Stimulated activated naive B cell treated with anti-CD40 and anti-IgM and Interleukin-4, amounts not matched to agents 10 μg/mL and 1 μg/mL and 100 μg/mL, for 72 hours (primary cell): ENCODE results near the gene PROK2.
A peak's percentile ranks its signal among the peaks of the same experiment; 100 is the strongest.

Source experiments
- ATAC-seq, 2 donors: fragments of 150-1000 bp; cut with Tn5 transposase; replicated peaks; 2 replicates each; pipeline ENCODE4 v1.10.0; 2021; ENCODE audit warnings: moderate library complexity in 1 of 2
- DNase-seq: peaks from one replicate; pipeline ENCODE4 v3.0.0; 2021
- H3K27ac Mint-ChIP-seq: one replicate; pipeline ENCODE4 v1.8.0; 2022; ENCODE audit warnings: mild to moderate bottlenecking, mixed read lengths
- H3K27me3 Mint-ChIP-seq, 2 donors: one replicate each; pipeline ENCODE4 v1.8.0; 2022; ENCODE audit warnings: mixed read lengths in 2 of 2
- H3K36me3 Mint-ChIP-seq, 2 donors: one replicate each; pipeline ENCODE4 v1.8.0; 2022; ENCODE audit warnings: mixed read lengths in 2 of 2, mild to moderate bottlenecking in 1 of 2
- H3K4me1 Mint-ChIP-seq, 2 donors: one replicate each; pipeline ENCODE4 v1.8.0; 2022; ENCODE audit warnings: mixed read lengths in 2 of 2, mild to moderate bottlenecking in 1 of 2
- H3K4me3 Mint-ChIP-seq, 2 donors: one replicate each; pipeline ENCODE4 v1.8.0; 2022; ENCODE audit warnings: mild to moderate bottlenecking in 2 of 2, mixed read lengths in 2 of 2, moderate library complexity in 1 of 2
- H3K9me3 Mint-ChIP-seq, 2 donors: one replicate each; pipeline ENCODE4 v1.8.0; 2022; ENCODE audit warnings: mixed read lengths in 2 of 2, mild to moderate bottlenecking in 1 of 2

Gene PROK2

GRCh38 chr3:71744738-71745137 lies 40.2 kb downstream of the PROK2 start:
- Mint-ChIP-seq H3K36me3 (peaks cover 3 to 4% of the 10 kb centered on the region in 2 donors), H3K4me3 (no peak overlapping the region), H3K9me3 (peaks cover 25 to 27% of the 10 kb centered on the region in 2 donors), H3K27me3 (peaks cover 8 to 9% of the 10 kb centered on the region in 2 donors), H3K27ac (no peak overlapping the region), H3K4me1 (no peaks in the 10 kb centered on the region)
- ATAC-seq = no peak
- no peak for DNase-seq

DNA sequence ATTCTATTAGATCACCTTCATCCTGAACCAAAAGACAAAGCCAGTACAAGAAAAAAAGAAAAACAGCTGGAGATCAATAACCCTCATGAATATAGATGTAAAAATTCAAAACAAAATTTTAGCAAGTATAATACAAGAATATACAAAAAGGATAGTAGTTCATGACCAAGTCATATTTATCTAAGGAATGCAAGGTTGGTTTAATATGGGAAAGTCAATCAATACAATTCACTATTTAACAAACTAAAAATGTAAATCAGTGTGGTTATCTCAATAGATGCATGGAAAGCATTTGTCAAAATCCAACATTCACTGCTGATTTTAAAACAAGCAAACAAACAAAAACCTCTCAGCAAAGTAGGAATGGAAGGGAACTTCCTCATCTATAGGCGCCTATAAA lies 42.3 kb downstream of the PROK2 start:
- Mint-ChIP-seq H3K9me3 (peaks cover 25 to 28% of the 10 kb centered on the region in 2 donors), H3K27ac (no peak overlapping the region), H3K4me3 (no peak overlapping the region), H3K4me1 (no peaks in the 10 kb centered on the region), H3K27me3 (peaks cover 12 to 22% of the 10 kb centered on the region in 2 donors), H3K36me3 (peaks cover 3 to 4% of the 10 kb centered on the region in 2 donors)
- ATAC-seq = no peak
- DNase-seq = no peak

GRCh38 chr3:71734881-71735280 lies 50.1 kb downstream of the PROK2 start:
- no peak for ATAC-seq
- Mint-ChIP-seq H3K4me3 (no peak overlapping the region), H3K27ac (no peak overlapping the region), H3K36me3 (peaks cover 0 to 2% of the 10 kb centered on the region in 2 donors), H3K4me1 (peaks cover 1 to 3% of the 10 kb centered on the region in 2 donors), H3K9me3 (peaks cover 4 to 7% of the 10 kb centered on the region in 2 donors), H3K27me3 (peaks cover 36% of the 10 kb centered on the region in 2 donors)
- DNase-seq = no peak

- Mint-ChIP-seq H3K27me3 (peaks cover 30 to 31% of the 10 kb centered on the region in 2 donors), H3K36me3 (peaks cover 0 to 2% of the 10 kb centered on the region in 2 donors), H3K27ac (no peak overlapping the region), H3K4me3 (no peak overlapping the region), H3K4me1 (peaks cover 2 to 6% of the 10 kb centered on the region in 2 donors), H3K9me3 (peaks cover 4 to 7% of the 10 kb centered on the region in 2 donors)
- no peak for DNase-seq
- no peak for ATAC-seq
Observed at GRCh38 chr3:71733319-71733718, 51.6 kb downstream of the PROK2 start.

GRCh38 chr3:71732637-71733036 lies 52.3 kb downstream of the PROK2 start:
- H3K27me3 Mint-ChIP-seq = peaks cover 27 to 30% of the 10 kb centered on the region in 2 donors
- DNase-seq = no peak
- peak in 1 of 2 donors; percentile 25 for ATAC-seq
- no peak overlapping the region for H3K4me3 Mint-ChIP-seq
- peaks cover 2 to 6% of the 10 kb centered on the region in 2 donors for H3K4me1 Mint-ChIP-seq
- no peak overlapping the region for H3K27ac Mint-ChIP-seq
- H3K9me3 Mint-ChIP-seq = peaks cover 4 to 7% of the 10 kb centered on the region in 2 donors
- peaks cover 0 to 2% of the 10 kb centered on the region in 2 donors for H3K36me3 Mint-ChIP-seq

- ATAC-seq (no peak), DNase-seq (no peak)
- Mint-ChIP-seq H3K36me3 (peaks cover 0 to 1% of the 10 kb centered on the region in 2 donors), H3K27ac (no peak overlapping the region), H3K4me3 (no peak overlapping the region), H3K27me3 (peaks cover 17 to 22% of the 10 kb centered on the region in 2 donors), H3K9me3 (no peaks in the 10 kb centered on the region), H3K4me1 (peaks cover 12 to 22% of the 10 kb centered on the region in 2 donors)
Observed at GRCh38 chr3:71728632-71729342, 56.2 kb downstream of the PROK2 start.

- no peak for ATAC-seq
- Mint-ChIP-seq H3K27ac (no peak overlapping the region), H3K4me3 (peak overlapping the region; percentile 67 to 78), H3K4me1 (peaks cover 21 to 34% of the 10 kb centered on the region in 2 donors), H3K36me3 (peaks cover 0 to 1% of the 10 kb centered on the region in 2 donors), H3K9me3 (no peaks in the 10 kb centered on the region), H3K27me3 (peaks cover 11 to 30% of the 10 kb centered on the region in 2 donors)
- DNase-seq = no peak
Observed at GRCh38 chr3:71726146-71726545, 58.8 kb downstream of the PROK2 start.

GRCh38 chr3:71725271-71725991 lies 59.5 kb downstream of the PROK2 start, which contains the start of gene EIF4E3:
Gene EIF4E3, minus strand, starts transcription at chr3:71725402. Its CDS starts 35 bp downstream, at chr3:71725367.
- ATAC-seq (peak; percentile 67 to 68), DNase-seq (no peak)
- Mint-ChIP-seq H3K4me1 (peaks cover 23 to 34% of the 10 kb centered on the region in 2 donors), H3K27me3 (peaks cover 14 to 36% of the 10 kb centered on the region in 2 donors), H3K27ac (peak within 1 kb of the TSS; percentile 62), H3K4me3 (peak within 1 kb of the TSS; percentile 81 to 82), H3K36me3 (peaks cover 0 to 1% of the 10 kb centered on the region in 2 donors), H3K9me3 (no peaks in the 10 kb centered on the region)

GRCh38 chr3:71724584-71725270 lies 60.2 kb downstream of the PROK2 start:
- no peaks in the 10 kb centered on the region for H3K9me3 Mint-ChIP-seq
- DNase-seq (peak; percentile 15), ATAC-seq (peak; percentile 73 to 78)
- peaks cover 16 to 33% of the 10 kb centered on the region in 2 donors for H3K27me3 Mint-ChIP-seq
- peaks cover 0 to 1% of the 10 kb centered on the region in 2 donors for H3K36me3 Mint-ChIP-seq
- H3K4me3 Mint-ChIP-seq = peak overlapping the region; percentile 81 to 82
- H3K27ac Mint-ChIP-seq = peak overlapping the region; percentile 62
- peaks cover 21 to 30% of the 10 kb centered on the region in 2 donors for H3K4me1 Mint-ChIP-seq

GRCh38 chr3:71724171-71724453 lies 60.8 kb downstream of the PROK2 start:
- H3K27me3 Mint-ChIP-seq = peaks cover 16 to 32% of the 10 kb centered on the region in 2 donors
- no peak for DNase-seq
- no peaks in the 10 kb centered on the region for H3K9me3 Mint-ChIP-seq
- no peak for ATAC-seq
- peak overlapping the region; percentile 81 to 82 for H3K4me3 Mint-ChIP-seq
- peak overlapping the region; percentile 56 for H3K27ac Mint-ChIP-seq
- peaks cover 0 to 1% of the 10 kb centered on the region in 2 donors for H3K36me3 Mint-ChIP-seq
- H3K4me1 Mint-ChIP-seq = peaks cover 21 to 29% of the 10 kb centered on the region in 2 donors

- peak in 1 of 2 donors; percentile 24 for ATAC-seq
- H3K36me3 Mint-ChIP-seq = peaks cover 0 to 1% of the 10 kb centered on the region in 2 donors
Observed at GRCh38 chr3:71723452-71724170, 61.3 kb downstream of the PROK2 start.

DNA sequence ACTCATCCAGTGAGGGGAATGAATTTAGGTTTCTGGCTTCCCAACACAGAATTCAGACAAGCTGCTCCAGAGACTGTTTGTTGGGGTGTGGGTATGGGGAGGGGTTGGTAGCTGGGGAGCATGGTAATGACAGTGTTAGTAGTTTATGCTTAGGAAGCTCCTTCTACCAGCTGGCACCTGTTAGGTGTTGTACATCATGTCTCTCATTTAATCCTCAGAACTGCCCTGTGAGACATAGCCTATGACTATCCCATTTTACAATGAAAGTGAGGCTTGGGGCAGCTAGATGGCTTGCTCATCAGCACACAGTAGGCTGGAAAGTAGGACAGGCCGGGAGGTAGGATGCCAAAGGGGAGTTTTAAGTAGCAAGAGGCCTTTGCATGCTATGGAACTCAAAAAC lies 62.3 kb downstream of the PROK2 start:
- H3K4me1 Mint-ChIP-seq = peaks cover 23 to 29% of the 10 kb centered on the region in 2 donors
- DNase-seq (no peak), ATAC-seq (no peak)
- H3K9me3 Mint-ChIP-seq = no peaks in the 10 kb centered on the region
- no peak overlapping the region for H3K27ac Mint-ChIP-seq
- peaks cover 9 to 22% of the 10 kb centered on the region in 2 donors for H3K27me3 Mint-ChIP-seq
- H3K4me3 Mint-ChIP-seq = no peak overlapping the region
- H3K36me3 Mint-ChIP-seq = peaks cover 0 to 1% of the 10 kb centered on the region in 2 donors

More at GRCh38 chr3:71723452-71724170, 61.3 kb downstream of the PROK2 start:
- H3K27me3 Mint-ChIP-seq = peaks cover 13 to 28% of the 10 kb centered on the region in 2 donors
- H3K27ac Mint-ChIP-seq = no peak overlapping the region
- H3K4me1 Mint-ChIP-seq = peaks cover 21 to 29% of the 10 kb centered on the region in 2 donors
- H3K9me3 Mint-ChIP-seq = no peaks in the 10 kb centered on the region
- no peak for DNase-seq
- H3K4me3 Mint-ChIP-seq = peak overlapping the region; percentile 81 to 82
